Measurements from ENCODE around the gene CRIM1.
"Not testable (repeated sequence)": the region's sequence is repeated elsewhere in the genome, so short reads cannot be mapped to it uniquely, and the experiment has no call there.

The CRIM1 gene
- 18.1 to 33.8 reads per million in 2 experiments for total RNA-seq

DNA sequence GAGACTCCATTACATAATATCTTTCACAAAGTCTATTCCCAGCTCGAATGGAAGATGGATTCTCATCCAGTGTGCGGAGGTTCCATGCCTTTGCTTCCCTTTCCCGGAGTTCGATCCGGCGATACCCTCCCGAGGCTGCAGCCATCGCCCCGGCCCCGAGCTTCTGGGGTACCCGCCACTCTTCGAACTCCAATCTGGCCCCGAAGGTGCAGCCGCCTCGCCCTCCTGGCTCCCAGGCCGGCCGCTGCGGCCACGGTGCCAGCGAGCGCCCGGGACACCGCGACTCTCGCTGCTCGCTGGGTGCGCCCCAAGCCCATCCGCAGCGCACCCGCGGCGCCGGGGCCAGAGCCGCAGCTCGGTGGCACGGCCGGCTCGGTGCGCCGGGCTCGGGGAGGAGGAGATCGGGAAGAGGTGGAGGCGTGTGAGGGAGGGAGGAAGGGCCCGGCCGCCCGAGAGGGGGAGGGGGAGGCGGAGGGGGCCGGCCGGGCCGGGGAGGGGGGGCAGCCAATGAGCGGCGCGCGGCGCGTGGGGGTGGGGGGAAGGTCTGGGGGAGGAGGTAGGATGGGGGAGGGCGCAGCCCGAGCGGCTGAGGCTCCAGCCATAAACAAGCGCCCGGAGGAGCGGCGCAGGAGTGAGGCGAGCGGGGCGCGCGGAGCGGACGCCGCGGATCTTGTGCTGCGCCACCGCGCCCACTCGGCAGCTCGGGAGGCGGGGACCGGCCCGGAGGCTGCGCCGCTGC, at the start of gene CRIM1:
CRIM1 (plus strand) TSS at position 628 of the 739 bp plus-strand sequence. CDS start 515 bp downstream, outside the sequence.
- DNase-seq (ENCODE audit: low read depth) = no peak

GRCh38 chr2:36307441-36307840, 48.1 kb upstream of the CRIM1 start:
- DNase-seq (ENCODE audit: low read depth) = no peak

GRCh38 chr2:36310444-36310843, 45.1 kb upstream of the CRIM1 start:
- DNase-seq (ENCODE audit: low read depth) = not testable (repeated sequence)

DNA sequence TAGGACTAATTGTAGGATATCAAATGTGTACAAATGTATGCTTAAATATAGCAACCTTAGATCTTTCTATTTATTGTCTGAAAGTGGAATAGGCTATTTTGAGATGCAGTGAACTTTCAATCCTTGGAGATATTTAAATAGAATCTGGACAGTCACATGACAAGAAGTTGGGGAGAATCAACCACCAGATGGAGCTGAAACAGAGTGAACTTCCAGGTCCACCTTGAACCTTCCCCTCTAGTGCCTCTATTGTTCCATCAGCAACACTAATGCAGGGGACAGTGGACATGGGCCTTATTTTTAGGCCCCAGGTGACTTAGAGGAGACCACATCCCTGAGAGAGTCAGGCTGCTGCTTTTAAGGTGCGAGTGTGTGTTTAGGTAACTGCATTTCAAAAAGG, 37.0 kb upstream of the CRIM1 start:
- no peak for DNase-seq (ENCODE audit: low read depth)

DNA sequence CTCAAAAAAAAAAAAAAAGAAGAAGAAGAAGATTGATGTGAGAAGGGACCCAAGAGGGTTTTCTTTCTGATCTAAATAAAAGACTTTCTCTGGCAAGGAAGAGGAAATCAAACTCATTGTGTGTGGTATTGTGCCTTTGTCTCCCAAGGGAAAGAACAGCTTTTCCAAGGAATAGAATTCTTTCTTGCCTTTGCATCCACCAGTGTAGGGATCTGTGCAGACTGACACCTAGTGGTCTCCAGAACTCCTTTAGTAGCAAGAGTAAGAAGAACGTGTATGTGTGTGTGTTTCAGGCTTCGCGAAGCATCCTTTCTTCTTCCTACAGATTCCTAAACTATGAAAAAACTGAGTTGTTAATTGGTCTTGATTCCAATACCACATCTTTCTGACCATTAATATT, 33.5 kb upstream of the CRIM1 start:
- DNase-seq (ENCODE audit: low read depth) = no peak

DNA sequence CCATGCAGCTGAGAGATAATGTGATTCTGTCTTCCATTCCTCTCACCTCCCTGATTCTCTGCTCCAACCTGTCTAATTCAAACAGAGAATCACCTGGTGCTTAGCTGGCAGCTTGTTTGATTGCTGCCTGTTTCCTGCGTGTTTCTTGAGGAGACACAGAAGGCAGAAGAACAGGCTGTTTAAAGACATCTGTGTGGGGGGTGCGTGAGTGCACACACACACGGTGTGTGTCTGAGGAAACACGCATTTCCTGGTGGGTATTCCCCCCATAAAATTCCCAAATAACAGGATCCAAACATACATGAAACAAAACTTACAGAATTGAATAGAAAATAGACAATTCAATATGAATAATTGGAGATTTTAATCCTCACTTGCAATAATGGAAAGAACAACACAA, 29.3 kb upstream of the CRIM1 start:
- DNase-seq (ENCODE audit: low read depth) = no peak

GRCh38 chr2:36329251-36329650, 26.3 kb upstream of the CRIM1 start:
- DNase-seq (ENCODE audit: low read depth) = no peak

DNA sequence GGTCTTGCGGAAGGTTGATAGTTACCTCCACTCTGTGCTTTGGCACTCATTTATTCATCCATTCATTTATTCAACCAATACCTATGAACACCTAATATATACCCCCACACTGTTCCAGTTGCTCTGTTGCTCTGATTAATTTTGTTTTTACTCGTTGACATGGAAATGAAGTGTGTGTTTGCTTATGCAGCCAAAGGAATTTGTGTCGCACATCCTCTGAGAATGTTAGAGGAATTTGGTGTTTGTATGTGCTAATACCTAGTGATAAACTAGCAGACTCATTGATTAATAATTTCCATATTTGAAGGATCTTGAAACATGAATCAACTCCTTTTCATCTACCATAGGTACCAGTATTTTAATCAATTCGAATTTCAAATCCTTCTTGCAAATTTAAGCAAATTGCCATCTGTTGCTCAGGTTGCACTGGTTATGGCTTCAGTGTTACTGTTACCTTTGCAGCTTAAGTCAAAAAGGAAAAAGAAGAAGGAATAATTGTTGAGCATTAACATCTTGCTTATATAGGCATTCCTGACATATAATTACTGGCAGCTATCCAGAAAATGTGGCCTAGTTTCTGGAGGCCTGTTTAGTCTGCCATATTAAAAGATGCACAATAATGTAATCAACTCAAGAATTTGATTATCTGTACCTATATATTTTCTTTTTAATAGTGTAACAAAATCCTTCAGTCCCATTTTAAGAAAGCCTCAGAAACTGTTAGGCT, 25.7 kb upstream of the CRIM1 start:
- DNase-seq (ENCODE audit: low read depth) = no peak

DNA sequence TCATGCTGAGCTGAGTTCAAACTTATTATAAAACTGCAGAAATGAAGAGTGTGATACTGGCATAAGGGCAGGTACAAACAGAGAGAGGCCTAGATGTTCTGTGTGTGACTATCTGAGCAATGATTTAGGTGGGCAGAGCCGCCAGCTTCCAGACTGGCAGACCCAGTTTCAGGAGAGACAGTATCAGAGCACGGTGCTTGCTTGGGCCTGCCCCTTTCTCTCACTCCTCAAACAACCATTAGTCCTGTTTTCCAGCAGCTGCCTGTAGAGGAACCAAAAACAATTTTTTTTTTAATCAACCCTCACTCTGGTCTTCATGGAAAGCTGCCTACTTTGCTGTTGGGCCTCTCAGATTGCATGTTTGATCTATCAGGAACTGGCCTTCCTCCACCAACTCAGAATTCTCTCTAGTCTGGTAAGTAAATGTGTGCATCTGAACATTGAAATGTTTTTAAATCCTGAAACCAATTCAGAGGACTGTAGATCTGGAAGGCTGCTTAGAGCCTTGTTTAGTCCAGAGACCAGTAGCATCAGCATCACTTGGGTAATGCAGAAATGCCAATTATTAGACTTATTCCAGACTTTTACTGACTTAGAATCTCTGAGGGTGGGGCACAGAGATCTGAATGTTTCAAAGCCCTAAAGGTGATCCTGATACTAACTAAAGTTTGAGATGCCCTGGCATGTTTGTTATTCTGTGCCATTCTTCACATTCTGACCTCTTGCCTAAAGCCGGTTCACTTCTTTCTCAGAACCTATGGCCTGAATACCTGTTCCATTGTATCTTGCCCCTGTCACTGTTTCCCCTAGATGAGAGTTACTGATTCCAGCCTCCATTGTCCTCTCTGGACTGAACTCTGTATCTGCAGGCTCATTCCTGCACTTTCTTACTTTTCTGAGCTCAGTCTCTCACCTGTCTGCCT, 24.8 kb upstream of the CRIM1 start:
- DNase-seq (ENCODE audit: low read depth) = no peak

DNA sequence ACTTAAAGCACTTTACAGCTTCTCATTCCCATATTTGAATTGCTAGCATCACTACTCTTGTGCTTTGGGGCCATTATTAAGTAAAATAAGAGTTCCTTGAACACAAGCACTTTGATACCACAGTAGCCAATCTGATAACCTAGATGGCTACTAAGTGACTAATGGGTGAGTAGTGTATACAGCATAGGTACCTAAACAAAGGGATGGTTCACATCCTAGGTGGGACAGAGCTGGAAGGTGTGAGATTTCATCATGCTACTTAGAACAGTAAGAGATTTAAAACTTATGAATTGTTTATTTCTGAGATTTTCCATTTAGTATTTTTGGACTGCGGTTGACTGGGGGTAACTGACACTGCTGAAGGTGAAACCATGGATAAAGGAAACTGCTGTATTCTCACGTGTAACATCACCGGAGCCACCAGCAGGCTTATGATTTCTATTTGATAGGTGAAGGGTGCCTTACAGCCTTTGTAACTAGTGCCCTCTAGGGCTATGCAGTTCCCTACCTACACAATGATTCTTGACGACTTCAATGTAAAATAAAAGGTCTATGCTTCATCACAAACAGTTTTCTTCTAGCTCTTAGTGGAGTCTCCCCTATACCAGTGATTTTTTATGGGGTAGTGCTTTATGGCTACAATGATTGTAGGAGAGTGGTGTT, 22.1 kb upstream of the CRIM1 start:
- no peak for DNase-seq (ENCODE audit: low read depth)

DNA sequence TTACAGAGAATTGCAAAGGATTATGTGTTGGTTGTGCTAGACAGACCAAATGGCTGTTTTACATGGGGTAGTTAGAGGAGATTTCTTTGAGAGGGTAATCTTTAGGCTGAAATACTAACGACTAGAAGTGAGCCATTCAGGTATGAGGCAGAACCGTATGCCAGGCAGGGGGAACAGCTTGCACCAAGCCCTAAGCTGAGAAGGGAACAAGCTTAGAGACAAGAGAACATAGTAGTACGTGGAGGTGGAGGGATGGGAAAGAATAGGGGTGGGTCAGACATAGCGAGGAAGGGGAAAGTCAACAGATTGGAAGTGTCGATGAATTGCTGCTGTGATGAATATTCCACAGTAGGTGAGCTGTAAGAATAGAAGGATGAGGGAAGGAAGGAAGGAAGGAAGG, 20.0 kb upstream of the CRIM1 start:
- DNase-seq (ENCODE audit: low read depth) = no peak

GRCh38 chr2:36336321-36336720, 19.3 kb upstream of the CRIM1 start:
- no peak for DNase-seq (ENCODE audit: low read depth)

DNA sequence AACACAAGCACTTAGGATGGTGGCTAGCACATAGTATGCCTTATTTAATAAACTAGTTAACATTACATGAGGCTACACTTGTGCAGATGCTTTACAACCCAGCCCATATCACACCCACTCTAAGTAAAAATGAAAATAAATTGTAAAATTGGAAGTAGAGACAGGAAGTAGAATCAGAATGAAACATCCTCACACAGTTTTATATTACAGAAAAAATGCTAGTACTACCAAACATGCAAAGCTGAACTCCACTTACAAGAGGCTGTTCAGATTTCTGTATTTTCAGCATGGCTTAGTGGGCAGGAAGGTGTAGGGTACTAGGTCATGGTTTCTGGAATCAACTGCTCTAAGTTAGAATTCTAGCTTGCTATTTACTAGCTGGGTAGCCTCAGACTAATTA, 18.2 kb upstream of the CRIM1 start:
- no peak for DNase-seq (ENCODE audit: low read depth)

DNA sequence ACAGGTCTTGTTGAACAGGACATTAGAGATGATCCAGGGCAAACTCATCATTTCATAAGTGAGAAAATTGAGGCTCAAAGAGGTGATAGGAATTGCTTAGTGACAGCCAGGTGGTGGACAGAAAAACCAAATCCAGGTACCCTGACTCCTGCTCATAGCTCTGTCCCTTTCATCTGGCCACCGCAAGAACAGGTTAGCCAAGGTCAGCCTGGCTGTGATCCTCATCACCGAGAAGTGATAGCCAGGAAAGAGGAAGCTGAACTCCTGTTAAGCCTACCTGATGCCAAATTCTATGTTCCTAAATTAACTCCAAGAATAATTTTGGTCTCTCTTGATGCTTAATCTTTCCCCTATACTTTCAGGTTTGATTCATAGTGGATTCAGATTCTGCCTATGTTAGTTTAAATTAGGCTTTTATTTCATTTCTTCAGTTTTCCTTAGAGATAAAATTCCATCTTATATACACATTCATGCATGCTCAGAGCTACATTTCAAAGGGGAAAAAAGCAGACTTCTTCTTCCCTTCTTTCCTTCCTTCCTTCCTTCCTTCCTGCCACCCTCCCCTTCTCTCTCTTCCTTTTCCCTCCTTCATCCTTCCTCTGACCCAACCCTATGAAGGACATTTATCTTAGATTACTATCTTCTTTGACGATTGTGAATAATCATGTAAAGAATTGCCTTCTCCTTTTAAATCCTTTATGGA, 17.3 kb upstream of the CRIM1 start:
- DNase-seq (ENCODE audit: low read depth) = no peak

DNA sequence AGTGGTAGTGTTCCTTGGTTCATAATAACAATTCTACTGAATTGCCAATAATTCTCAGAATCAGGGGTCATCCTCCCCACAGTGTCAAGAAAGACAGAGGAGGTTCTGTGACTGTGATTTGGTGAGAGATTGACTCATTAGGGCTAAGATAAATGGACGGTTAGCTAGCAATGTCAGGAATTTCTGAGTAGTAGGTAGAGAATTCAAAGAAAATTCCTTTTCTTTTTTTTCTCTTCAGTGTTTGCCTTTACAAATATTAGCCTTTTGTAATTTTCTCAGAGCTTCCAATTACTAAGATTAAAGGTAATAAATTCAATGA, 16.8 kb upstream of the CRIM1 start:
- DNase-seq (ENCODE audit: low read depth) = no peak

DNA sequence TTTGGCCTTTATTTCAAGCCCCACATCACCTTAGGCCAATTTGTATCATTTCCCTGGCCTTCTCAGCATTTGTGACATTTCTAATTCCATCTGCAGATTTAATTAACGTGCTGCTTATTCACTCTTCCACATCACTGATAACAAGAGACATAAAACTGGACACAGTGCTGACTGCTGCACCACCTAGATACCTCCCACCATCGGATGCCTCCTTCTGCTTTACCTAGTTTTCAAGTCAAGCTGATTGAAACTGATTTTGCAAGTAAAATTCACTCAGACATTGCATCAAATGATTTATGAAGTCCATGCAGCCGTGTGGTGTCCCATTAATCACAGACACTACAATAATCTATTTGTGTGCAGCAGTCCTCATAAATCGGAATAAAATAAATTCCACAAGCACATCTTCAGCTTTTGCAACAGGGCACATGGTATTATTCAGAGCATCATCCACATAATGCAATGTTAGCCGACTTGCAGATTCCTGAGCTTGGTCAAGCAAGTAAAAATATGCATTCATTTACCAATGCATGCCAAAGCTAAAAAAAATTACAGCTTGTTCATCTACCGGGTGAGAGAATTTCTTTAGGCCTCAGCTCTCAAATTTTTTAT, 15.9 kb upstream of the CRIM1 start:
- DNase-seq (ENCODE audit: low read depth) = no peak

- DNase-seq (ENCODE audit: low read depth) = no peak
These were observed 12.0 kb upstream of the CRIM1 start for GRCh38 chr2:36343606-36344005.

DNA sequence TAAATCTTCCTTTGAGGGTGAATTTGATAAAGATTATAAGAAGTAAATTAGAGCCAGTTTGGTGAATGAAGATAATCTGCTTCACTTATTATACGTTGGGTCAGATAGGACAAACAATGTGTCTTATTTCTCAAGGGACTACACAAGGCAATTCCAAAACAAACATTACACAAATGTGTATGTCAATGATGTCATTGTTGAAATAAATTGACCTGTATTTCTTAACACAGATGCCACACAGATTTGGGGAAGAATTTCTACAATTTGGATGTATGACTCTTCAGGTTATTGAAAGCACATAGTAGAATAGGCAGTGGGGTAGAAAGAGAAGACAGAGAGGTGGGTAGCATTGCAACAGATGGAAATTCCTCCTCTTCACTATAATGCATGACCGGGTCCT, 6.9 kb upstream of the CRIM1 start:
- no peak for DNase-seq (ENCODE audit: low read depth)

DNA sequence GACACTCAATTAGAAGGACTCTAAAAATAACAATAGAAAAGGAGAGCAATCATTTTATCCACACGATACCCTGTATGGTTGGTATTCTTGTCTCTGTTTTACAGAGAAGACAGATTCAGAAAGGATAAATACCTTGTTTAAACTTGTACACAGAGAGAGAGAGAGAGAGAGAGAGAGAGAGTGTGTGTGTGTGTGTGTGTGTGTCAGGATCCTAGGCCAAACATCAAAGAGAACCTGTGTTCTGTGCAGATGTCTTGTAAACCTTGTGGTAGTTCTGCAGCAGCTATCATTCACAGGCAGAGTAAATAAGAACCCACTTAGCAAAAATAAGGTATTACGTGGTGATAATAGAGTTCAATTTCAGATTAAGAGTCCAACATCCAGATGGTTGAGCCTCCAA, 4.3 kb upstream of the CRIM1 start:
- DNase-seq (ENCODE audit: low read depth) = no peak

GRCh38 chr2:36351736-36352349, 3.7 kb upstream of the CRIM1 start:
- no peak for DNase-seq (ENCODE audit: low read depth)

GRCh38 chr2:36352701-36353100, 2.9 kb upstream of the CRIM1 start:
- no peak for DNase-seq (ENCODE audit: low read depth)
